A549 treated with CpdA at 1 μM for 4 hours (cell line): ENCODE measurements around the gene SRD5A2. TPM values are rescaled to one million over a fixed set of nuclear protein-coding genes. Genes with fewer than 3 reads are reported as not detected.

Source experiments
- total RNA-seq: library from RNA; stranded (reverse); fragments of 200-300 nt; extraction: Qiagen RNA extraction; gene quantifications from 5 replicates; pipeline ENCODE4 v1.2.3, GENCODE V29; 2022; ENCODE audit warnings: low read depth

The SRD5A2 gene
- total RNA-seq = 0.02 to 0.04 TPM in 2 of 5 replicates, not detected in the others

GRCh38 chr2:31580321-31581117, at the start of gene SRD5A2:
Gene SRD5A2, minus strand, starts transcription at chr2:31580938. Its CDS starts 38 bp downstream, at chr2:31580900.

Other genes with a start within 250 kb of the SRD5A2 start
- gene XDH, start 166.2 kb downstream of the SRD5A2 start, total RNA-seq = 1.1 to 1.7 TPM (median 1.2 TPM) in 5 replicates